Activated gamma-delta T cell treated with Interleukin-2 at 50 U/mL for 16 hours (primary cell): Measurements from ENCODE around the gene DUT.

Experiments
- DNase-seq: peaks from one replicate; pipeline ENCODE4 v3.0.0-alpha.2; 2020

Gene DUT

DNA sequence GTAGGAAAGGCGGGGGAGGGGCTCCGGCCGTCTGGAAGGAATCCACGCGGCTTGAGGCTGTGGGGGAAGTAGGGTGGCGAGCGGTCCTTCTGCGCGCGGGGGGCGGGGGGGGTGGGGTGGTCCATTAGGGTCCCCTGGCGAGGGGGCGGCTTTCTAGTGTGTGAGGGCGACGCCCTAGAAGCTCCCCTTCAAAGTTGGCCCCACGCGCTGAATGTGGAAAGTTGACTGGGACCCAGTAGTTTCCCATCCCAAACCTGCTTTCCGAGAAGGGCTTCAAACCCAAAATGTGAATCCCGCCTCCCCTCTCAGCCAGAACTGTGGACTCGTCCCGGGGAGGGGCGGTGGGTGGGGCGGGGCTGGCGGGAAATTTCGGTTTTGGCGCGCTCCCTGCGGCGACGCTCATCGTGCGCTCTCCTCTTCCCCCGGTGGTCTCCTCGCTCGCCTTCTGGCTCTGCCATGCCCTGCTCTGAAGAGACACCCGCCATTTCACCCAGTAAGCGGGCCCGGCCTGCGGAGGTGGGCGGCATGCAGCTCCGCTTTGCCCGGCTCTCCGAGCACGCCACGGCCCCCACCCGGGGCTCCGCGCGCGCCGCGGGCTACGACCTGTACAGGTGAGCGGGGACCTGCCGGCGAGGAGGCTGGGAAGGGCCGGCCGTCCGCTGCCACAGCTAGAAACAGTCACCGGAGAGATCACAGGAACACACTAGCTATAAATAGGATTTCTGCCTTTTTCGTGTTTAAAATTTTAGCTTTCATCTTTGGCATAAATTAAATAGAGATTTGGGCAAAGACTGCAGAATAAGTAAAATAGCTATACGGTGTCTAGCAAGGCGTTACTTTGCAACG lies 790 bp downstream of the DUT start:
- peak; percentile 56 for DNase-seq

DNA sequence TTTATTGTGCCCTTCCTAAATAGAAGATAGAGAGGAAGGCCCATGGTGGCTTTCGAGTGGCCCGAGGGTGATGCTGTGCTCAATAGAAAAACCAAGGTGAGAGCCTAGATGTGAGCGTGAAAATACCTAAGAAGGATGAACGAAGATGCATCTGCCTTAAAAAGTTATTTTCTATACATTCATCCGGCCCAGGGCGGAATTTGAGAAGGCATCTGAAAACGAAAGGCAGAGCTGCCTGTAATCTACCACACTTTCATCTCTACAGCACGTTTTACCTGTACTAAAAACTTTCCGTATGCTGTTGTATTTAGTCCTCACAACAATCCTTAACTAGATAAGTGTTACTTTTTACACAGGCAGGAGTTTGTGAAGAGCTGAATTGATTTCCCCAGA lies 1.4 kb downstream of the DUT start:
- DNase-seq = no peak

DNA sequence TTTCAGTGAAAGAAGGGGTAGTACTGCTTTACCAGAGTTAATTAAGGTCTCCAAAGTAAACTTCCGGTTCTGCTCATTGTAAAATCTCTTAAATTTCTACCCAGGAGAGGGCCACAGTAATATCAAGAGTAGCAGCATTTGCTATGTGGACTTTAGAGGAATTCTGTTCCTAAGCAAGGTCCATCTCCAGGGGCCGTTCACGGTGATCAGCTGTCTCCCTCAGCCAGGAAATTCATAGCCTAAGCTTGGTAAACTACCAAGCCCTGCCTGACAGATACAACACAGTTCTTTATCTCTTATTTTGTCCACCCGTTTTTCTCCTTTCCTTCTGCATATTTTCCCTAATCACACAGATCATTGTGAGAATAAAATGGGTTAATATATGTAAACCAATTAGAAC lies 2.3 kb downstream of the DUT start:
- no peak for DNase-seq

DNA sequence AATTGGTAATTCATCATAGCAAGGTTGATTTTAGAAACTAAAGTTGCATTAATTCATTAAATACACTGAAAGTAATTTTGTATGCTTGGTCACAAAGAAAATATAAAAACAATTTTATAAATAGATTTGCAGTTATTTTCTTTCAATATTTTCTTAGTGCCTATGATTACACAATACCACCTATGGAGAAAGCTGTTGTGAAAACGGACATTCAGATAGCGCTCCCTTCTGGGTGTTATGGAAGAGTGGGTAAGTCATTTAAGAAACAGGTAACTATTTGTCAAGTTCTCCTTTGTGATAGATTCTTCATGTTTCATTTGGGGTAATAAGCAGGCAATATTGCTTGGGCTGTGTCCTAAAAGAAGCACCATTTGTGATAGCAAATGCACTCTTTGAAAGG lies 3.0 kb downstream of the DUT start:
- DNase-seq = no peak

DNA sequence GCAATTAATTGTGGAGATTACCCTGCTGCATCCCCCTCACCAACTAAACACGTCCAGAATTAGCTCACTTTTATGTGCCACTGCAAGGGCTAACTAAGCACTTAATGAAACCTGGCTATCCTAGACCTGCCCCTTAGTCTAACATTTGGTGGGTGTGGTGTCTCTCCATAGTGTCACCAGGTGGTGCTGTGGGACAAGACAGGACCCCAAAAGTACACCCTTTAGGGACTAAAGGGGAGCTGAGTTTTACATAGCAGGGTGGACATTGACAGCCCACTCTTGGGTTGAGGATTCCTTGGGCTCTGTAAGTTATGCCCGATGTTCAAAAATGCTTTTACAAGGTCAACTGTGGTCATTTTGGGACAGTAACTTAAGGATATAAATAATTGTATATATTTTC lies 5.7 kb downstream of the DUT start:
- peak; percentile 14 for DNase-seq

DNA sequence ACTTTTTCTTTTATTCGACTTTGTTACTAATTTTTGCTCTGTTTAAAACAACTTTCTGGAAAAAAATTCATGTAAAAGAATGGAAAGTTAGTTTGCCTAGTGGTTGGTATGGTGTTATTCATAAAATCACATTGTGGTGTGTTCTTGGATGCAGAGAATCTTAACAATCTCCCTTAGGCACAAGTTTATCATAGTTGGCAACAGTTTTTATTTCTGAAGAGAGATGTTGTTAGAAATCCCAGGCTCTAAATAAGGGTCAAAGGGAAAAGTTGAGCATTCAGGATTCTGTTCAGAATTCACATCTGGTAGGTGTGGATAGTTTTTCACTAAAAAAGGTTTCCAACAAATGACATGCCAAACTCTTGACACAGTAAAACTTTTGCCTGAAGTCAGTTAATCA lies 6.4 kb downstream of the DUT start:
- no peak for DNase-seq

DNA sequence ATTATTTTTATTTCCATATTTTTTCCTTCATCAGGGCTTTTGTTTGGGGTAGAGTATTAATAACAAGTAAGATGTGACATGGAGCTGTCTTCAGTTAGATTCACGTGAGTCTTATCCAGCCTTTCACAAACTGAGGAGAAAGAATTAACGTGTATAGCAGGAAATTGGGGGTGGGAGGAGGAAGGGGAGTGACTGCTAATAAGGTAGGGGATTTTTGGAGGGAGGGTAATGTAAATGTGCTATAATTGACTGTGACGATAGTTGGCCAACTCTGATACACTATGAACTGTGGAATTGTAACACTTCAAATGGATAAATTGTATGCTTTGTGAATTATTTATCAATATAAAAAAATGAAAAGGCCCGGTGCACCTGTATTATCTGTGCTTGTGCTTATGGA lies 8.9 kb downstream of the DUT start:
- no peak for DNase-seq

DNA sequence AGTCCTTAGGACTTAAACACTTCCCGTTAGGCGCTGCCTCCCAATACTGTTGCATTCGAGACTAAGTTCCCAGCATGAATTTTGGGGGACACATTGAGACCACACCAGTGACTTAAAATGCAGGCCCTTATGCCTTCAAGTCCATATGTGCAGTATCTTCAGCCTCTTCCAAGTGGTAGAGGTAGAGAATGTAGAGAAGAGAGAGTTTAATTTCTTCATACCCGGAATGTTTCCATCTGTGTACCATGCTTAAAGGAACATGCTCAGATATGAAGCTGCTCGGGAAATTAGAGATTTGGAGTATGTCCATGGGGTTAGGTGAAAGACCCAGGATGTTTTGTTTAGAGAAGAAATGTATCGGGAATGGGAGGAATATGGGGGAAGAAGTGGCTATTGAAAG lies 12.6 kb downstream of the DUT start:
- no peak for DNase-seq

DNA sequence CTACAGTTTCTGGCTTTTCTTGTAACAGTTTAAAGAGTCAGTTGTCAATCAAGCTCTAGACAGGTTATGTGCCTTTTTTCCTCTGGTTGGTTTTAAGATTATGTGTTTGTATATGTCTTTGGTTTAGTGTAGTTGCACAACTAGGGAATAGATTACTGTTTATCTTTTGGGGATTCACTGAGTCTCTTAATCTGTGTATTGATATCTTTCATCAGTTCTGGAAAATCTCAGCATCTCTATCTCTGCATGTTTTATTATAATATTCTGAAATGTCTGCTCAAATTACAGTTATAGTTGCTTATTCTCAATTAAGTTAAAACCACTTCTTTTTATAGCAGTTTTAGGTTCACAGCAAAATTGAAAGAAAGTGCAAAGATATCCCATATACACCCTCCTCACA lies 14.3 kb downstream of the DUT start:
- DNase-seq = no peak

DNA sequence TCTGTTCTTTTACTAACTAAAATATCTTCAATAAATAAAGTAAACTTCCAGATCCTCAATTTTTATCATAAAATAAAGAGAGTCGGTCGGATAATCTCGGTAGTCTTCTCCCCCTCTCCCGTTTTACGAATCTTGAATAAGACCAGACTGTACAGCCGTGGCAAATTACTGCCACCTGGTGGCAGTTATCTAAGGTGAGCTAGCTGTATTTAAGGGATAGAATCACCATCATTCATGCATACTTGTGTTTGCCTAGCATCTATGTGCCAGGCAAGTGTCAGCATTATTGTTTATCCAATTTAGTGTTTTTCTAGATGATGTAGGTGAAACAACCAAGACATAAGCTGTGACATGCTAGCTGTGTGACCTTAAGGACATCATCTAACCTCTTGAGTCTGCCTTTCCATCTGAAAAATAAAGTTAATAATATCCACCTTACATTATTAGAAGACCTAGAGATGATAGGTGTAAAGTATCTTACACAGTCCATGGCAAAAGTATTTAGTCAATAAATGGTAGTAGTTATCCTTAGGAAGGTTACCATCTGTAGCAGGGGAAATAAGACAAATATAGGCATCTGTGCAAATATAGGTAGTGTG lies 21.3 kb downstream of the DUT start:
- peak; percentile 41 for DNase-seq

DNA sequence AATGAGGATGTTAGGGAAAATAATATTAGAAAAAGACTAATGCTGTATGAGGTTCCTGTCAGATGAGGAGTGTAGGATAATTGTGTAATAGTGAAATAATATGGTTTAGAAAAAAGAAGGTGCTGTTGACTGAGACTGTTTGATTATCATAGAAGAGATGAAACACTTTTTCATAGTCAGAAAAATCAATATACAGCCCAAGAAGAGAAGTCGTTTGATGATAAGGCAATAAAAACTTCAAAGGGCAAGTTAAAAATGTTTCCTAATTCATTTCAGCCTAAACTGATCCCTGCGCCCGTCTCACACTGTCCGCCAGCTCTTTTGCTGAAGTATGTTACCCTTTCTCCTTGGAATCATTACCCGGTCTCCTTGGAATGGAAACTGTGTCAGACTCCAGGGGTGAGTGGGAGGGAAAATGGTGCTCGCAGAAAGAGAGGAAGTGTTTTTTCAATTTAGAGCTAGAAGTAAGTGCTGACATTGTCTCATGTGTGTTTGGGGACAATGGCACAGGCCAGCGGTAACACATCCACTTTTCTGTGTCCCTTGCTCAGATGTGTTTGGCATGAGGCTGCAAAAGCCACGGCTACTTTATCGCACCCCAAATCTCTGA lies 23.6 kb downstream of the DUT start:
- no peak for DNase-seq

DNA sequence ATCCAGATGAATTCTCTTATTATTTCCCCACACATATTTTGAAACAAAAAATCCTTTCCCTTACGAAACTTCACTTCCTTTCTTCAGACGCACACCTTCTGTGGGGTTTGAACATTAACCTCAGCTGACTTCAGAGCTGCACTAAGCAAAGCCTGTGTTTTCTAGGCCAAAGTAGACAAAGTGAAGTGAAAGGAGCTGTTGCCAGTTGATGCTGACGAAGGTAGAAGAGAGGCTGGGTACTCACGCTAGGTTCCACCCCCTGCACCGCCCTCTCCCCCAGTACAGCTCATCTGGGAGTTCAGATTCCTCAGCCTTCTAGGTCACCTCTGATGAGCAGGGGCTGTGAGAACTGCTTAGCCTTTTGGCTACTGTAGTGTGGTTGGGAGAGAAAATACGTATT lies 24.1 kb downstream of the DUT start:
- no peak for DNase-seq

DNA sequence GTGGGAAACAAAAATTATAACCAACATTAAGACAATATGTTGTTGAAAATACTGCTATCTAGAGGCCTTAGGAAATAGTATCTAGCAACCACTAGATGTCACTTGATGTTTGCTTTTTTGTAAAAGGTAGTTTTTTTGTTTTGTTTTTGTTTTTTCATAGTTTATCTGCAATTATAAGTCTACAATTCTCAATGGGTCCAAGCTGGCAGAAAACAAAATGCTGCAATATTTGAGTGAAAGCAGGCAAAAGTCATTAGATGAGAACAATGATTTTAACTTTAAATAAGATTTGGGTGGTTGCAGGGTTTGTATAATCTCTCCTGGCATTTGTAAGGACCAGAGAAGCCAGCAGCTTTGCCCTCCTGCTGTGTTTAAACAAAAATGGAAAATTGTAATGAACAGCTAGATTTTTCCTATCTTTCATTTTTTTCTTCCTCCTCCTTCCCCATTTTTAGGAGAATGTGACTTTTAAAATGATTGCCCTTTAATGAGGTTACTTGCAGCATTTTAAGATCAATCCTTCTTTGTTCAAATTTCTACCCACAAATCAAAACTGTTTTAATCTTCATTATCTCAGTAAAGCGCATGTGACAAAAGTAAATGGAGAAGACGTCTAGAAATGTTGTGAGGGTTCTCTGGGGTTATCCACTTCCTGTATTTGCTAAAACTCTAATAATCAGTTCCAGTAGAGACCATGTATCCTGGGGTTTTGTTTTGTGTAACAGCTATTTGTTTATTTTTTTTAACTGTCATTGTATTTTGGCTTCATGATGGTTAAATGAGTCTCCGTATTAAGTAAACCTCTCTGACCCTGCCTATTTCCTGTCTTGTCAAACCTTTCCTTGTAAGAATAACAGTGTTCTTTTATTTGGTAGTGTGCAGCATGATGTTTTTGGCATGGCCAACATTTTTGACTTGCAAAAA lies 27.3 kb downstream of the DUT start:
- no peak for DNase-seq

DNA sequence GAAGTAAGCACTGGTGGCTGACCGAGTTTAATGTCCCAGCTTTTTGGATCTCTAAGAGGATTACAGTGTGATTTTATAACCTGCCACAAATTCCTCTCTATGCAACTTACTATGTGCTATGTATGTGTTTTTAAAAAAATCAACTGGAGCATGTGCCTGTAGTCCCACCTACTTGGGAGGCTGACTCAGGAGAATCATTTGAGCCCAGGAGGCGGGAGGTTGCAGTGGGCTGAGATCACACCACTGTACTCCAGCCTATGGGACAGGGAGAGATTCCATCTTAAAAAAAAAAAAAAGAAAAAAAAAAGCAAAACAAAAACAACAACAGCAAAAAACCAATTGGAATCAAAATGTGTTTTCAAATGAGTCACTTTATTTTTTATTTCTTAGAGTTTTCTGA lies 29.6 kb downstream of the DUT start:
- no peak for DNase-seq

DNA sequence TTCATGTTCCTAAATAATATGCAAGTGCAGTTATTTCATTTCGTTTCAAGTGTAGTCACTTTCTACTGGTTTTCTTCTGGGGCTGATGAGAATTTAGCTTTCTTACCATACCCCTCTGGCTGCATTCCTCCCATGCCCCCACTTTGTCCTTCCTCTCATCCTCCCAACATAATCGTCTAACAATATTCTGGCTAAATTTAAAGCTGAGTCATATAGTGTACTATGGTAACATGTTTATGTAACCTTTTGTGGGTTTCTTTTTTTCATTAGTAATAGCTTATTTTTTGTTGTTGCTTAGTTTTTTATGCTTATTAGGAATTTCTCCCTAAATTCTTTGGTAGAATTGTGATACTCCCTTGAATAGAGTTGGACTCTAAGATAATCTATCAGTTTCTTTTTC lies 30.5 kb downstream of the DUT start:
- DNase-seq = no peak

DNA sequence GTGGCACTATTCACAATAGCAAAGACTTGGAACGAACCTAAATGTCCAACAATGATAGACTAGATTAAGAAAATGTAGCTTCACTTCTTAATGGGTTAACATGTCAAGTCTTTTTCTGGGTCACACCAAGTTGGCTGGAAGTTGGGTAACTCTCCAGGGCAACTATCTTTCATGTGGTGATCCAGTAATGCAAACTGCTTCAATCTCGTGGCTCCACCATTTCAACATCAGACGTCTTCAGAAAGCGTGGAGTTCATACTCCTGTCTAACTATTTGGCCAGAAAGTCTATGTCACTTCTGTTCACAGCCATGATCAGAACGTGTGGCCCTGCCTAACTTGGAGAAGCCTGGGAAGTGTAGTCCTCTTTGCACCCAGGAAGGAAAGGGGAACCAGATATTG lies 32.2 kb downstream of the DUT start:
- no peak for DNase-seq

DNA sequence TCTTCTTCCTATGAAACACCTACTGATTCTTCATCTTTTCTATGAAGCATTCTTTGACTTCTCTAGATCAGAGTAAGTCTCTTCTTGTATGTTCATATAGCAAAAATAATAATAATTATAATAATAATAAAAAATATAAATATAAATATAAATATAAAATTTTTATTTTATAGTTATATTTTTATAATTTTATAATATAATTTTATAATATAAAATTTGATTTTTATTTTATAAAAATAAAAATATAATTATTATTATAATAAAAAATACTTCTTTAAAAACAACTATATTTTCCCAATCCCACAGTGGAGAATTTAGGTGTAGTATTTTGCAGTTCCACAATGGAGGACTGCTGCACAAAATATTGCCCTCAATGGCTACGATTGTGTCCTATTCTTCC lies 34.3 kb downstream of the DUT start:
- DNase-seq = no peak

DNA sequence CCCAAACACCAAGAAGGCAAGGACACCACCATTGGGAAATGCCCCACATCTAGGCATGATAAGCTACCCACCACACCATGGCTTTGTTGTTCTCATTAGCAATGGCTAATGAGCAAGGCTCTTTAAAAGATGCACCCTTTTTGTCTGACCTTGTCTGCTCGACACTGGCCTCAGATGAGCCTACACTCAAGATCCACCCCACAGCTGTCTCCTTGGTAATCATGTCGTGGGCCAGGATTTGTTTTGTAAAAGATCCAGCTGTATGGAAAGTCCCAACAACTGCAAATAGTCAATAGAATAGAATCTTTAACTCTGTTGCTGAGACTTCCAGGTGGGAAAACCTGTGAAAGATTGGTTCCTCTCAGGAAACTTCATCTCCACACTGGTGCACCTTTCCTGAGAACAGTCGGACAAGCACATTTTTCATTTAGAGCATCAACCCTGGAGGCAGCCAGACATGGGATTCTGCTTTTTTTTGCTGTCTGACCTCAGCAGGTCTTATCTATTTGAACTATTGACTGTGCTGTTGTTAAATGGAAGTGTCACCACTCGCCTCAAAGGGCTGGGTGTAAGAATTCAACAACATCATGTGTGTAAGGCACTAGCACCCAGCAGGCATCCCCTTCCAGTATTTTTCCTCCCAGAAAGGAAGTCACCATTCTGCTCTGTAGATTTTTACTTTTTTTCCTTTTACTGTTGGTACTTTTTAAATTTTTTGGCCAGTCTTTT lies 35.5 kb downstream of the DUT start:
- no peak for DNase-seq

DNA sequence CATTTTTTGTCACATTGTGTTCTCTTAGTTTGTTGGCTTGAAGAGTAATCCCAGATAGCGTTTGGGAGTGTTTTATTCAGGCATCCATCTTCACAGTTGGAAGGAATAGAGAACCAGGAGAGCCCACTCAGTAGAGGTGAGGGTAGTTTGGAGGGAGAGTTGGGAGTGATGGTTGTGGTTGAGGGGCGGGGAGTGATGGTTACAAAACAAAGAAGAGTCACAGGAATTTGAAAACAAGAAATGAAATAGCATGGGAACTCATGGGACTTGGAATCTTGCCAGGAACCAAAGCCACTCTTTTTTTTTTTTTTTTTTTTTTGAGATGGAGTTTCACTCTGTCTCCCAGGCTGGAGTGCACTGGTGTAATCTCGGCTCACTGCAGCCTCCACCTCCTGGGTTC lies 36.3 kb downstream of the DUT start:
- DNase-seq = no peak

DNA sequence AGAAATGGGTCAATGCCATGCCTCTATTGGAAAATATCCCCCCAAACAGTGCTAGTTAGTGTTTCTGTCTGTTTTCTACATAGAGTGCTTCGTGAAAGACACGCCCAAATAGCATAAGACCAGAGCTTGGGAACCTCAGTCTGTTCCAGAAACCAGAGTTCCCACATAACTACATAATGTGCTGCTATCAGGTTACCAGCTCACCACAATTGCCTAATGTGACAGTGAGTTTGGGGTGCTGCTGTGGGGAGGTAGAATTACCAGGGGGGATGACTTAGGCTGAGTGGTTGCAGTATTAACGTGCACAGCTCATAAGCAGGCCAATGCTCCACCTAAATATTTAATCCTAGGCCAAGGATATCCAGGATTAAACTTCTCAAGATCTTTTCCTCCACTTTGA lies 39.2 kb downstream of the DUT start:
- no peak for DNase-seq

DNA sequence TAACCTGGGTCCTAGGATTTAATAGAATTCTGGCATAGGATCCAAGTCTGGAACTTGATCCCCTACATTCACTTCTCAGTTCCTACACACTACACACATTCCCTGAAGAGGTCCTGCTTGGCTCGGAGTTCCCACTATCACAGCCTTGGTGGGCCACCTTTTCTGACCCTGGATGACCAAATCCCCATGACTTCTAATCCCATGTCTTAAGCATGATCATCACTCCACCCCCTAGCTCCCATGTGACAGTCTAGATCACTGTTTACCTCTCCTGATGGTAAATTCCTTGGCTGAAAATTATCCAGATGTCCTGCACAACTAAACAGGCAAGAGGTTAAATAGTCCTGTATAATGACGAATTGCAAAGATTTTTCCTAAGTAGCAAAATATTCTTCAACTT lies 40.3 kb downstream of the DUT start:
- DNase-seq = no peak

DNA sequence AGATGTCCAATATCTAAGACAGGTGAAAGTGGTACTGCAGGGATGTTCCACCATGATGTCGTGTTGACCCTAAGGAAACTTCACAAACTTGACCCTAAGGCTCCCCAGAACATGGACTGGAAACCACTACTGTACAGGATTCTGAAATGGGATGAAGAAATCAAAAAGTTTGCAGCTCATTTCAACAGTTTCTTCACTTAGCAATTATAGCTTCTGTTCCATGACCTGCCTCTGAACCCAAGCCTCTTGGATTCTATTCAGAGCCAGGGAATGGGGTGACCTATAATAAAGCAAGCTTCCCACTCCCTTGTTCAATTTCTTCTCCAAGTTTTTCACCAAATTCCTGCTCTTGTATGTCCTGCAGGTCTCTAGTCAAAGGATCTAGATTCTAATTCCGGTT lies 40.7 kb downstream of the DUT start:
- no peak for DNase-seq
